Tibial artery (tissue), 4 donors: ENCODE results near the gene COX4I1.

Experiments used
- DNase-seq, 2 donors: peaks; one replicate each; pipeline ENCODE4 v3.0.0-alpha.2; 2019
- H3K27ac ChIP-seq, 2 donors: fragments of 200-600 bp; sonication (generic) in 1 of 2; 1 replicate in 1 of 2; 2 replicates in 1 of 2; pipeline ENCODE4 v1.5.1; 2018 to 2019; ENCODE audit warnings: mild to moderate bottlenecking in 1 of 2
- H3K27me3 ChIP-seq, 2 donors: fragments of 200-600 bp; sonication (generic) in 1 of 2; one replicate each; pipeline versions ENCODE4 v1.5.1 to v1.6.0; 2016 to 2019
- H3K36me3 ChIP-seq, 3 donors: fragments of 200-600 bp; sonication (generic) in 2 of 3; one replicate each; pipeline ENCODE4 v1.5.1; 2016 to 2019; ENCODE audit warnings: mild to moderate bottlenecking in 2 of 3
- H3K4me1 ChIP-seq, 4 donors: fragments of 200-600 bp; sonication (generic) in 2 of 4; 1 replicate in 3 of 4; 2 replicates in 1 of 4; pipeline ENCODE4 v1.5.1; 2016 to 2019
- H3K4me3 ChIP-seq, 2 donors: fragments of 200-600 bp; sonication (generic) in 1 of 2; 1 replicate in 1 of 2; 2 replicates in 1 of 2; pipeline ENCODE4 v1.5.1; 2018 to 2019; ENCODE audit warnings: mild to moderate bottlenecking in 2 of 2
- H3K9me3 ChIP-seq, 3 donors: fragments of 200-600 bp; sonication (generic) in 1 of 3; one replicate each; pipeline ENCODE4 v1.5.1; 2016 to 2019
- intact Hi-C: fragments of 100-400 bp; cut with DNase I; formaldehyde crosslinking; loops from one replicate; pipeline ENCODE4 v1.15.0; 2023; ENCODE audit warnings: low total_unique reads
- TF ChIP-seq, protein P1 (sequence below), 2 experiments: fragments of 200-600 bp in 1 of 2; fragments of 450-650 bp in 1 of 2; IDR thresholded peaks; one replicate each; pipeline ENCODE4 v1.5.1; 2017 to 2019; ENCODE audit warnings: antibody characterized with exemption in 2 of 2, mild to moderate bottlenecking in 1 of 2, moderate library complexity in 1 of 2

The COX4I1 gene

DNA sequence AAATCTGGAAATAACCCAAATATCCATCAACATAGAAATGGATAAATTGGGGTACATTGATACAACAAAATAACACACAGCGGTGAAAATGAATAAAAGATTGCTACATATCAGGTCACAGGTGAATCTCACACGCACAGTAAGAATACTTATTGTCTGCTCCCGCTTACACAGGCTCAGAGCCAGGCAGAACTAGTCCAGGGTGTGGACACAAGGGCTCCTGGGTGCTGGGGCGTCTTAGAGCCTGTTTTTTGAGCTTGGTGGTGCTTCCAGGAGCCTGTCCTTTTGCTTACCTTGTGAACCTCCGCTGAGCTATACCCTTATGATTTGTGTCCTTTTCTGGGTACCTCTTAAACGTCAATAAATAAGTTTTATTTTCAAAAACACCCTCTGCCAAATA, 28.8 kb upstream of the COX4I1 start:
- intact Hi-C loops, result no loop called here
- TF ChIP-seq, protein P1, sequence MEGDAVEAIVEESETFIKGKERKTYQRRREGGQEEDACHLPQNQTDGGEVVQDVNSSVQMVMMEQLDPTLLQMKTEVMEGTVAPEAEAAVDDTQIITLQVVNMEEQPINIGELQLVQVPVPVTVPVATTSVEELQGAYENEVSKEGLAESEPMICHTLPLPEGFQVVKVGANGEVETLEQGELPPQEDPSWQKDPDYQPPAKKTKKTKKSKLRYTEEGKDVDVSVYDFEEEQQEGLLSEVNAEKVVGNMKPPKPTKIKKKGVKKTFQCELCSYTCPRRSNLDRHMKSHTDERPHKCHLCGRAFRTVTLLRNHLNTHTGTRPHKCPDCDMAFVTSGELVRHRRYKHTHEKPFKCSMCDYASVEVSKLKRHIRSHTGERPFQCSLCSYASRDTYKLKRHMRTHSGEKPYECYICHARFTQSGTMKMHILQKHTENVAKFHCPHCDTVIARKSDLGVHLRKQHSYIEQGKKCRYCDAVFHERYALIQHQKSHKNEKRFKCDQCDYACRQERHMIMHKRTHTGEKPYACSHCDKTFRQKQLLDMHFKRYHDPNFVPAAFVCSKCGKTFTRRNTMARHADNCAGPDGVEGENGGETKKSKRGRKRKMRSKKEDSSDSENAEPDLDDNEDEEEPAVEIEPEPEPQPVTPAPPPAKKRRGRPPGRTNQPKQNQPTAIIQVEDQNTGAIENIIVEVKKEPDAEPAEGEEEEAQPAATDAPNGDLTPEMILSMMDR (IDR thresholded peaks at IDR 0.05), result no peak
- Histone ChIP-seq H3K9me3 (no peaks in the 10 kb centered on the region), H3K36me3 (peaks cover 6 to 20% (median 9%) of the 10 kb centered on the region in 3 donors), H3K27me3 (peaks cover 0 to 3% of the 10 kb centered on the region in 2 donors), H3K4me1 (no peaks in the 10 kb centered on the region), H3K27ac (no peak overlapping the region), H3K4me3 (no peak overlapping the region)
- no peak for DNase-seq

DNA sequence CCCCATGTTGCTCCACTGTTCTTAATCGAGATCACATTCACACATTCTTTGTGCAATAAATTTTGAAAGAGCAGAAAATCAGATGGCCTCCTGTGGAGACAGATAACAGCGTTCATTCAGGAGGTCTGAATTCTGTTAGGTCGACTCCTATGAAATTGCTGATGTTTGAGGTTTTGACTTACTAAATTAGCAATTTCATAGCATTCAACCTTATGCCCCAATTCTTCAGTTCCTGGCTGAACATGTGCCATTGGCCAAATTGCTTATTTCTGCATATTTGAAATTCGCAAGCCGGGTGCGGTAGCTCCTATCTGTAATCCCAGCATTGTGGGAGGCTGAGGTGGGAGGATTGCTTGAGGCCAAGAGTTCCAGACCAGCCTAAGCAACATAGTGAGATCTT, 26.5 kb upstream of the COX4I1 start:
- TF ChIP-seq, protein P1 (IDR thresholded peaks at IDR 0.05), result no peak

DNA sequence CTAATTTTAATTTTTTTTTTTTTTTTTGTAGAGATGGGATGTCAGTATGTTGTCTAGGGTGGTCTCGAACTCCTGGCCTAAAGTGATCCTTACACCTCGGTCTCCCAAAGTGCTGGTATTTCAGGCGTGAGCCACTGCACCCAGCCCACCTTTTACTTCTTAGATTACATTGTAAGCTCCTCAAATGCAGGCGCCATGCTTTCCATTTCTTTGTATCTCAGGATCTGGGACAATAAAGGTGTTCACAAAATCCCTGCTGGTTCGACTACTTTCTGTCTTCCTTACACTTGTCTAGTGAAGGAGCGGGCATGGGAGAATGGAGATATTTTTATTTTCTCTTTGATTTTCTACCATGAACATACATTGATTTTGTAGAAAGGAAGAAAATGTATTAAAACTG, 25.4 kb upstream of the COX4I1 start:
- intact Hi-C loops, result no loop called here
- no peaks in the 10 kb centered on the region for H3K4me1 ChIP-seq
- no peaks in the 10 kb centered on the region for H3K27me3 ChIP-seq
- no peak overlapping the region for H3K27ac ChIP-seq
- H3K36me3 ChIP-seq, result peaks cover 22 to 38% (median 30%) of the 10 kb centered on the region in 3 donors
- TF ChIP-seq, protein P1 (IDR thresholded peaks at IDR 0.05), result no peak
- DNase-seq, result no peak
- no peak overlapping the region for H3K4me3 ChIP-seq
- H3K9me3 ChIP-seq, result no peaks in the 10 kb centered on the region

More for the DNA sequence above, 26.5 kb upstream of the COX4I1 start:
- intact Hi-C loops, result no loop called here
- Histone ChIP-seq H3K36me3 (peaks cover 11 to 27% (median 19%) of the 10 kb centered on the region in 3 donors), H3K27ac (no peak overlapping the region), H3K4me3 (no peak overlapping the region), H3K9me3 (no peaks in the 10 kb centered on the region), H3K27me3 (no peaks in the 10 kb centered on the region), H3K4me1 (no peaks in the 10 kb centered on the region)
- DNase-seq, result no peak

DNA sequence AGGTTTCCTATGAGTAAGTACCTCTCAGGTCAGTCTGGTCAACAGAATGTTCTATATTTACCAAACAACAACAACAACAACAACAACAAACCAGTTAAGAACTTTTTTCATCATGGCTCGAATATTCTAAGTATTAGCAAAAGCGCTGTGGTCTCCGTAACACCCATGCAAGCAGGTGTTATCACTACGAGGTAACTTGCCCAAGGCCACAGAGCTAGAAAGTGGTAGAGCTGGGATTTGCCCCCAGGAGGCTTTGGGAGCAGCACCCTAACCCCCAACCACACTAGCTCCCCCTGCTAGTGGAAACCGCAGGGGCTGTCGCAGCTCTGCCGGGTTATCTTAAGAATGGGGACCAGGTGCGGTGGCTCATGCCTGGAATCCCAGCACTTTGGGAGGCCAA, 24.7 kb upstream of the COX4I1 start:
- no peaks in the 10 kb centered on the region for H3K4me1 ChIP-seq
- DNase-seq, result no peak
- H3K4me3 ChIP-seq, result no peak overlapping the region
- no peak overlapping the region for H3K27ac ChIP-seq
- intact Hi-C loops, result no loop called here
- H3K9me3 ChIP-seq, result no peaks in the 10 kb centered on the region
- no peaks in the 10 kb centered on the region for H3K27me3 ChIP-seq
- H3K36me3 ChIP-seq, result peaks cover 29 to 44% (median 37%) of the 10 kb centered on the region in 3 donors
- TF ChIP-seq, protein P1 (IDR thresholded peaks at IDR 0.05), result no peak

DNA sequence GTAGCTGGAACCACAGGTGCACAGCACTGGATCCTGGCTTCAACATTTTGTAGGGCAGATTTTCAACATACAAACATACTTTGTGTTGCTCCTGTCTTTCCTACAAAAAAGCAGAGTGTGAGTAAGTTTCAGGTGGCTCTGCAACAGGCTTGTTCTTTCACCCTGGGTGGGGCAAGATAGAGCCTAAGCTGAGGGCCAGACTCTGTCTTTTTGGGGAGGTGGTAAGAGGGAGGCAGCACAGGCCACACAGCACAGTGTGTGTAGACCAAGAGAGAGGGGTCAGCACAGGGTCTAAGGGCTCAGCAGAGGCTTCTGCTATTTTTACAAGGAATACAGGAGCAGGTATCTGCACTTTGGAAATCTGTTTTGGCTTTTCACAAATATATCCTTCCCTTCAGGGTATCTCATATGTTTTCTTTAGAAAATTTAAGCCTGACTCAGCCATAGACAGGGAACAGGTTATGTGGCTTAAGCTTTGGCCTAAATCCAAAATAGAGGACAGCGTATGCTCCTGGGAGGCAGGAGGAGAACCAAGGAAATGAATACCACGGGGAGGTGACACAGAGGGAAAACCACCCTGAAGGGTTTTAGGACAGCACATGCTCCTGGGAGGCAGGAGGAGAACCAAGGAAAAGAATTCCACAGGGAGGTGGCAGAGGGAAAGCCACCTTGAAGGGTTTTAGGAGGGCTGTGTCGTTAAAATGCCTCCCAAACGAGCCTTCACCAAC, 21.7 kb upstream of the COX4I1 start:
- no peak overlapping the region for H3K4me3 ChIP-seq
- no peaks in the 10 kb centered on the region for H3K9me3 ChIP-seq
- H3K27ac ChIP-seq, result no peak overlapping the region
- TF ChIP-seq, protein P1 (IDR thresholded peaks at IDR 0.05), result no peak
- intact Hi-C loops, result no loop called here
- H3K4me1 ChIP-seq, result peaks cover 0 to 12% (median 5%) of the 10 kb centered on the region in 4 donors
- no peak for DNase-seq
- H3K27me3 ChIP-seq, result no peaks in the 10 kb centered on the region
- H3K36me3 ChIP-seq, result peaks cover 41 to 56% (median 50%) of the 10 kb centered on the region in 3 donors
